Rectal smooth muscle tissue (tissue), 1 donor: ENCODE data around the gene NCOA1.

Experiments used
- H3K27ac ChIP-seq: one replicate; pipeline ENCODE4 v1.7.0; 2013; ENCODE audit warnings: low read depth, low read length, inconsistent platforms
- H3K27me3 ChIP-seq: one replicate; pipeline ENCODE4 v1.7.0; 2013; ENCODE audit warnings: low read length; ENCODE audit not compliant: control insufficient read depth, insufficient read depth
- H3K36me3 ChIP-seq: one replicate; pipeline ENCODE4 v1.7.0; 2013; ENCODE audit warnings: low read length; ENCODE audit not compliant: control insufficient read depth, insufficient read depth
- H3K4me1 ChIP-seq: one replicate; pipeline ENCODE4 v1.7.0; 2013; ENCODE audit warnings: low read length; ENCODE audit not compliant: control insufficient read depth, insufficient read depth
- H3K4me3 ChIP-seq: one replicate; pipeline ENCODE4 v1.7.0; 2013; ENCODE audit warnings: low read length
- H3K9ac ChIP-seq: one replicate; pipeline ENCODE4 v1.7.0; 2013; ENCODE audit warnings: low read length

The NCOA1 gene

GRCh38 chr2:24495451-24495850, 4.4 kb downstream of the NCOA1 start:
- Histone ChIP-seq H3K4me1 (peaks cover 5% of the 10 kb centered on the region), H3K27me3 (no peaks in the 10 kb centered on the region), H3K4me3 (no peak overlapping the region), H3K27ac (no peak overlapping the region), H3K9ac (no peak overlapping the region), H3K36me3 (no peaks in the 10 kb centered on the region)

- Histone ChIP-seq H3K9ac (no peak overlapping the region), H3K27ac (no peak overlapping the region), H3K27me3 (no peaks in the 10 kb centered on the region), H3K4me3 (no peak overlapping the region), H3K36me3 (no peaks in the 10 kb centered on the region), H3K4me1 (peaks cover 5% of the 10 kb centered on the region)
These were observed 5.9 kb downstream of the NCOA1 start for GRCh38 chr2:24496959-24497358.

DNA sequence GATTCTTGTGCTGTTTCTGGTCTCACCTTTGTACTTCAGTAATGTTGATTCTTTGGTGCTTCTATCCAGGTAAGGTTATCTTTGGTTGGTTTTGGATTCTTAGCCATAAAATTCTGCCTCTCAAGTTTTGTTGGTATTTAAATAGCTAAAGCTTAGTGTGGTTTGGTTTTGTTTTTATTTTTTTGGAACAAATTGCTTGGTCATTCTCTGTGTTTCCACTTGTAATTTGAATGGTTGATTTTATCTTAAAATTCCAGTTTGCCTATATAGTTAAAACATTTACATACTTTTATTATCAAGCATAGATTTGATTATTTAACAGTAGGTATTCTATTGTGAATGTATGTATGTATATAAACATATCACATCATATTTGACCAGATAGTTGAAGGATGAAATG, 6.6 kb downstream of the NCOA1 start:
- Histone ChIP-seq H3K27ac (no peak overlapping the region), H3K4me1 (peaks cover 5% of the 10 kb centered on the region), H3K4me3 (no peak overlapping the region), H3K9ac (no peak overlapping the region), H3K36me3 (no peaks in the 10 kb centered on the region), H3K27me3 (no peaks in the 10 kb centered on the region)

DNA sequence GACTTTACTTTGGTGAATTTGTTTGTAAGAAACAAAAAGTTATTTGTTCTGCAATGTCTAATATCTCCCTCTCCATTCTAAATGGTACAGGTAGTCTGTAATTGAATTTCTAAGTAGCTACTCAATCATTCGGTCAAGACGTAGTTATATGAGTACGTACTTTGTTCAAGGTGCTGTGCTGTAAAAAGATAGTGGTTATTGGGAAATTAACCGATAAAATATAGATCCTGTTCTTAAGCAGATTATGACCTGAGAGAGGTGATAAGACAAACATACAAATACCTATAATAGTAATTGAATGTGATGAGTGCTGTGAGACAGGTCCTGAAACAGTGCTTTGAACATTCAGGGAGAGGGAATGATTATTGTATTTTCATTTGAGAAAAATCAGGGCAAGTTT, 7.1 kb downstream of the NCOA1 start:
- H3K4me1 ChIP-seq: peaks cover 2% of the 10 kb centered on the region
- no peak overlapping the region for H3K27ac ChIP-seq
- no peak overlapping the region for H3K9ac ChIP-seq
- H3K36me3 ChIP-seq: no peaks in the 10 kb centered on the region
- H3K4me3 ChIP-seq: no peak overlapping the region
- H3K27me3 ChIP-seq: no peaks in the 10 kb centered on the region

- Histone ChIP-seq H3K36me3 (no peaks in the 10 kb centered on the region), H3K27ac (no peak overlapping the region), H3K27me3 (no peaks in the 10 kb centered on the region), H3K9ac (no peak overlapping the region), H3K4me1 (no peaks in the 10 kb centered on the region), H3K4me3 (no peak overlapping the region)
These were observed 10.8 kb downstream of the NCOA1 start for GRCh38 chr2:24501813-24502212.

- no peaks in the 10 kb centered on the region for H3K36me3 ChIP-seq
- H3K9ac ChIP-seq: no peak overlapping the region
- H3K4me1 ChIP-seq: peaks cover 6% of the 10 kb centered on the region
- no peaks in the 10 kb centered on the region for H3K27me3 ChIP-seq
- H3K4me3 ChIP-seq: no peak overlapping the region
- no peak overlapping the region for H3K27ac ChIP-seq
These were observed 14.7 kb downstream of the NCOA1 start for GRCh38 chr2:24505534-24506275.

DNA sequence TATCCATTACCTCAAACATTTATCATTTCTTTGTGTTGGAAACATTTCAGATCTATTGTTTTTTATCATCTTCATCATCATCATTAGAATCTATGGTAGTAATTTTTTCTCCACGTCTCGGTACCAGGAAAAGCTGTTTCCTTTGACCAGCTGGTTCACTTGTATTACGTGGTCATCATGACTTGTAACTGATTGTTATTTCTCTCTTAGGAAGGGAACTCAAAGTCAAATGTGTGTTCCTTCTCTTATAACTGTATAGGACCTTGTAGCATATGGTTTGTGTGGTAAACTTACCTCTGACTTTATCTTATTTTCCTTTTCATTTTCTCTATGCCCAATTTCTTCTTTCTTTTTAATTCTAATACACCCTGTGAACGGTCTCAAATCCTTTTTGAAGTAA, 16.5 kb downstream of the NCOA1 start:
- no peak overlapping the region for H3K9ac ChIP-seq
- H3K36me3 ChIP-seq: no peaks in the 10 kb centered on the region
- H3K27ac ChIP-seq: no peak overlapping the region
- H3K4me3 ChIP-seq: no peak overlapping the region
- peaks cover 8% of the 10 kb centered on the region for H3K4me1 ChIP-seq
- no peaks in the 10 kb centered on the region for H3K27me3 ChIP-seq

DNA sequence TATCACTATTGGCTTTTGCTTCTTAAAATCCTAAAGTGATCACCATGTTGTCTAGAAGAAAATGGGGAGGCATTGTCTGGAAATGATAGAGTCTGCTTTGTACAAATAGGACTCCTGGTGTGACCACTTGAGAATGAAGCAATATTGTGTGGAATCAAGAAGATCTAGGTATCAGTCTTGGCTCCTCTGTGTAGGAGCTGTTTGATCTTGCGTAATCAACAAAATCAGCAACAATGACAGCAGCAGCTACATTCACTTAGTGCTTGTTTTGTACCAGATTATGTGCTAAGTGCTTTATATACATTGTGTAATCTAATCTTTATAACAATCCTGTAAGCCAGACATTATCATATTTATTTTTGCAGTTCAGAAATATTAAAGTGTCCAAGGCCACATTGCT, 17.8 kb downstream of the NCOA1 start:
- Histone ChIP-seq H3K27me3 (no peaks in the 10 kb centered on the region), H3K4me3 (no peak overlapping the region), H3K9ac (no peak overlapping the region), H3K4me1 (peaks cover 14% of the 10 kb centered on the region), H3K27ac (no peak overlapping the region), H3K36me3 (no peaks in the 10 kb centered on the region)

- peaks cover 14% of the 10 kb centered on the region for H3K4me1 ChIP-seq
- no peaks in the 10 kb centered on the region for H3K36me3 ChIP-seq
- no peak overlapping the region for H3K27ac ChIP-seq
- H3K9ac ChIP-seq: no peak overlapping the region
- H3K4me3 ChIP-seq: no peak overlapping the region
- H3K27me3 ChIP-seq: no peaks in the 10 kb centered on the region
These were observed 18.4 kb downstream of the NCOA1 start for GRCh38 chr2:24509425-24509824.

DNA sequence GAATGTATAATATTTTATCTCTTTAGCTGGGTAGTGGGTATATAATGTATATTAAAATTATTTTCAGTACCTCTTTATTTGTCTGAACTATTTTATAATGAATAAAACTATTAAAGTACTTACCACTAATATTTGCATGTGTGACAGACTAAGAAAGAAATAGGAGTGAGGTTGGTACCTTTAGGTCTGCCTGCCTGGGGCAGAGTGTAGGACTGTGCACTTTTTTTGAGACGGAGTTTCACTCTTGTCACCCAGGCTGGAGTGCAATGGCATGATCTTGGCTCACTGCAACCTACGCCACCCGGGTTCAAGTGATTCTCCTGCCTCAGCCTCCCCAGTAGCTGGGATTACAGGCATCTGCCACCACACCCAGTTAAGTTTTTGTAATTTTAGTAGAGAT, 18.8 kb downstream of the NCOA1 start:
- Histone ChIP-seq H3K36me3 (no peaks in the 10 kb centered on the region), H3K9ac (no peak overlapping the region), H3K4me1 (peaks cover 14% of the 10 kb centered on the region), H3K27ac (no peak overlapping the region), H3K4me3 (no peak overlapping the region), H3K27me3 (no peaks in the 10 kb centered on the region)

DNA sequence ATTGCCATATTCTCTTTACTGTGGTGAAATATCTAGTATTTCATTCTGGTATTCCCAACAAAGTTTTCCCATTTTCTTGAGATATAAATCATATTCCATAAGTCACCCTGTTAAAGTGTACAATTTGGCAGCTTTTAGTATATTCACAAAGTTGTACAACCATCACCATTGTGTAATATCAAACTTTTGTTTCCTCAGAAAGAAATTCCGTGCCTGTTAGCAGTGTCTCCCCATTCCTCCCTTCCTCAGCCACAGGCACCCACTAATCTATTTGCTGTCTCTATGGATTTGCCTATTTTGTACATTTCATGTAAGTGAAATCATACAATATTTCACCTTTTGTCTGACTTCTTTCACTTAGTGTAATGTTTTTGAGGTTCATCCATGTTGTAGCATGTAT, 19.7 kb downstream of the NCOA1 start:
- Histone ChIP-seq H3K27ac (no peak overlapping the region), H3K4me1 (peaks cover 14% of the 10 kb centered on the region), H3K36me3 (no peaks in the 10 kb centered on the region), H3K4me3 (no peak overlapping the region), H3K9ac (no peak overlapping the region), H3K27me3 (no peaks in the 10 kb centered on the region)

- no peaks in the 10 kb centered on the region for H3K36me3 ChIP-seq
- peaks cover 14% of the 10 kb centered on the region for H3K4me1 ChIP-seq
- no peak overlapping the region for H3K9ac ChIP-seq
- H3K27ac ChIP-seq: no peak overlapping the region
- no peaks in the 10 kb centered on the region for H3K27me3 ChIP-seq
- no peak overlapping the region for H3K4me3 ChIP-seq
These were observed 20.1 kb downstream of the NCOA1 start for GRCh38 chr2:24511198-24511597.

GRCh38 chr2:24511894-24512293, 20.8 kb downstream of the NCOA1 start:
- H3K27ac ChIP-seq: no peak overlapping the region
- H3K4me1 ChIP-seq: peaks cover 14% of the 10 kb centered on the region
- H3K36me3 ChIP-seq: no peaks in the 10 kb centered on the region
- H3K27me3 ChIP-seq: no peaks in the 10 kb centered on the region
- no peak overlapping the region for H3K9ac ChIP-seq
- H3K4me3 ChIP-seq: no peak overlapping the region
